ENCODE results near the gene GRB10.

- TF ChIP-seq ZNF70 (CRISPR knock-in tag; IDR thresholded peaks at IDR 0.05) (no peak), ZC3H10 (CRISPR knock-in tag; IDR thresholded peaks at IDR 0.05) (no peak), PATZ1 (CRISPR knock-in tag; IDR thresholded peaks at IDR 0.05; ENCODE audit: borderline replicate concordance) (no peak), RARB (CRISPR knock-in tag; IDR thresholded peaks at IDR 0.05) (no peak), CSDC2 (CRISPR knock-in tag; IDR thresholded peaks at IDR 0.05) (no peak), ZFP3 (CRISPR knock-in tag; IDR thresholded peaks at IDR 0.05) (no peak), SNAI2 (CRISPR knock-in tag; IDR thresholded peaks at IDR 0.05) (no peak), OSR1 (CRISPR knock-in tag; IDR thresholded peaks at IDR 0.05) (no peak), ARNTL (CRISPR knock-in tag; IDR thresholded peaks at IDR 0.05; ENCODE audit: borderline replicate concordance, low read depth) (no peak), ESRRG (CRISPR knock-in tag; IDR thresholded peaks at IDR 0.05) (no peak), ZNF8 (CRISPR knock-in tag; IDR thresholded peaks at IDR 0.05) (no peak), TOX (CRISPR knock-in tag; IDR thresholded peaks at IDR 0.05; ENCODE audit: borderline replicate concordance) (no peak)
- TF ChIP-seq, protein P1, sequence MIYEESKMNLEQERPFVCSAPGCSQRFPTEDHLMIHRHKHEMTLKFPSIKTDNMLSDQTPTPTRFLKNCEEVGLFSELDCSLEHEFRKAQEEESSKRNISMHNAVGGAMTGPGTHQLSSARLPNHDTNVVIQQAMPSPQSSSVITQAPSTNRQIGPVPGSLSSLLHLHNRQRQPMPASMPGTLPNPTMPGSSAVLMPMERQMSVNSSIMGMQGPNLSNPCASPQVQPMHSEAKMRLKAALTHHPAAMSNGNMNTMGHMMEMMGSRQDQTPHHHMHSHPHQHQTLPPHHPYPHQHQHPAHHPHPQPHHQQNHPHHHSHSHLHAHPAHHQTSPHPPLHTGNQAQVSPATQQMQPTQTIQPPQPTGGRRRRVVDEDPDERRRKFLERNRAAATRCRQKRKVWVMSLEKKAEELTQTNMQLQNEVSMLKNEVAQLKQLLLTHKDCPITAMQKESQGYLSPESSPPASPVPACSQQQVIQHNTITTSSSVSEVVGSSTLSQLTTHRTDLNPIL (CRISPR knock-in tag; IDR thresholded peaks at IDR 0.05; ENCODE audit: low read depth): no peak
- TF ChIP-seq, protein P2, sequence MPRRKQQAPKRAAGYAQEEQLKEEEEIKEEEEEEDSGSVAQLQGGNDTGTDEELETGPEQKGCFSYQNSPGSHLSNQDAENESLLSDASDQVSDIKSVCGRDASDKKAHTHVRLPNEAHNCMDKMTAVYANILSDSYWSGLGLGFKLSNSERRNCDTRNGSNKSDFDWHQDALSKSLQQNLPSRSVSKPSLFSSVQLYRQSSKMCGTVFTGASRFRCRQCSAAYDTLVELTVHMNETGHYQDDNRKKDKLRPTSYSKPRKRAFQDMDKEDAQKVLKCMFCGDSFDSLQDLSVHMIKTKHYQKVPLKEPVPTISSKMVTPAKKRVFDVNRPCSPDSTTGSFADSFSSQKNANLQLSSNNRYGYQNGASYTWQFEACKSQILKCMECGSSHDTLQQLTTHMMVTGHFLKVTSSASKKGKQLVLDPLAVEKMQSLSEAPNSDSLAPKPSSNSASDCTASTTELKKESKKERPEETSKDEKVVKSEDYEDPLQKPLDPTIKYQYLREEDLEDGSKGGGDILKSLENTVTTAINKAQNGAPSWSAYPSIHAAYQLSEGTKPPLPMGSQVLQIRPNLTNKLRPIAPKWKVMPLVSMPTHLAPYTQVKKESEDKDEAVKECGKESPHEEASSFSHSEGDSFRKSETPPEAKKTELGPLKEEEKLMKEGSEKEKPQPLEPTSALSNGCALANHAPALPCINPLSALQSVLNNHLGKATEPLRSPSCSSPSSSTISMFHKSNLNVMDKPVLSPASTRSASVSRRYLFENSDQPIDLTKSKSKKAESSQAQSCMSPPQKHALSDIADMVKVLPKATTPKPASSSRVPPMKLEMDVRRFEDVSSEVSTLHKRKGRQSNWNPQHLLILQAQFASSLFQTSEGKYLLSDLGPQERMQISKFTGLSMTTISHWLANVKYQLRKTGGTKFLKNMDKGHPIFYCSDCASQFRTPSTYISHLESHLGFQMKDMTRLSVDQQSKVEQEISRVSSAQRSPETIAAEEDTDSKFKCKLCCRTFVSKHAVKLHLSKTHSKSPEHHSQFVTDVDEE (CRISPR knock-in tag; IDR thresholded peaks at IDR 0.05): no peak
Observed at GRCh38 chr7:50671386-50671785, 111.3 kb downstream of the GRB10 start.
